DND-41 (cell line): ENCODE measurements around the gene RAP2C.

Experiments used
- EZH2 ChIP-seq: IDR thresholded peaks from 3 replicates; pipeline ENCODE4 v1.6.1; 2012; ENCODE audit warnings: borderline replicate concordance, low read depth, mild to moderate bottlenecking, moderate library complexity, low read length, inconsistent platforms; ENCODE audit not compliant: severe bottlenecking
- TF ChIP-seq, protein P1 (sequence below): IDR thresholded peaks from 2 replicates; pipeline ENCODE4 v1.5.1; 2012; ENCODE audit warnings: borderline replicate concordance, low read length, moderate library complexity, mild to moderate bottlenecking; ENCODE audit not compliant: poor library complexity, severe bottlenecking; ENCODE audit errors: extremely low read depth

GRCh38 chrX:132214518-132214917, 4.7 kb downstream of the RAP2C start:
- TF ChIP-seq, protein P1, sequence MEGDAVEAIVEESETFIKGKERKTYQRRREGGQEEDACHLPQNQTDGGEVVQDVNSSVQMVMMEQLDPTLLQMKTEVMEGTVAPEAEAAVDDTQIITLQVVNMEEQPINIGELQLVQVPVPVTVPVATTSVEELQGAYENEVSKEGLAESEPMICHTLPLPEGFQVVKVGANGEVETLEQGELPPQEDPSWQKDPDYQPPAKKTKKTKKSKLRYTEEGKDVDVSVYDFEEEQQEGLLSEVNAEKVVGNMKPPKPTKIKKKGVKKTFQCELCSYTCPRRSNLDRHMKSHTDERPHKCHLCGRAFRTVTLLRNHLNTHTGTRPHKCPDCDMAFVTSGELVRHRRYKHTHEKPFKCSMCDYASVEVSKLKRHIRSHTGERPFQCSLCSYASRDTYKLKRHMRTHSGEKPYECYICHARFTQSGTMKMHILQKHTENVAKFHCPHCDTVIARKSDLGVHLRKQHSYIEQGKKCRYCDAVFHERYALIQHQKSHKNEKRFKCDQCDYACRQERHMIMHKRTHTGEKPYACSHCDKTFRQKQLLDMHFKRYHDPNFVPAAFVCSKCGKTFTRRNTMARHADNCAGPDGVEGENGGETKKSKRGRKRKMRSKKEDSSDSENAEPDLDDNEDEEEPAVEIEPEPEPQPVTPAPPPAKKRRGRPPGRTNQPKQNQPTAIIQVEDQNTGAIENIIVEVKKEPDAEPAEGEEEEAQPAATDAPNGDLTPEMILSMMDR: no peak
- TF ChIP-seq EZH2: no peak
